H1 (cell line): ENCODE results near the gene SLC30A7. TPM values are rescaled to one million over a fixed set of nuclear protein-coding genes. Genes with fewer than 3 reads are reported as not detected.

Experiments
- CTCF ChIA-PET: fragments of 300-600 bp; sonication (Branson Sonifier 250); formaldehyde crosslinking; loops from one replicate; lab custom pipeline; 2021; ENCODE audit not compliant: partially characterized antibody; lab: Charles Lee
- POLR2A ChIA-PET: fragments of 300-600 bp; sonication (Branson Sonifier 250); formaldehyde crosslinking; loops from one replicate; lab custom pipeline; 2021; ENCODE audit warnings: inconsistent platforms; ENCODE audit not compliant: partially characterized antibody; lab: Charles Lee
- DNase-seq, 2 experiments: peaks; one replicate each; pipeline versions ENCODE4 v3.0.0 to v3.0.0-alpha.2; 2010 to 2022; ENCODE audit warnings: low spot score in 2 of 2, low read depth in 1 of 2, mixed read lengths in 1 of 2
- FAIRE-seq: peaks from 2 replicates; lab custom pipeline; 2011; peaks lifted over from hg19 to GRCh38; lab: Jason Lieb, UNC
- H2AFZ ChIP-seq: 2 replicates; pipeline ENCODE4 v1.8.1; 2012; ENCODE audit warnings: low read length, inconsistent platforms
- H2AK5ac ChIP-seq: 2 replicates; pipeline ENCODE4 v1.6.1; 2013; ENCODE audit warnings: low read depth, low read length
- H2BK120ac ChIP-seq: replicated peaks from 2 replicates; pipeline ENCODE3; 2013; ENCODE audit warnings: low read depth, low read length, inconsistent platforms
- H2BK12ac ChIP-seq: 2 replicates; pipeline ENCODE4 v1.6.1; 2013; ENCODE audit warnings: low read depth, low read length
- H2BK15ac ChIP-seq: 2 replicates; pipeline ENCODE4 v1.6.1; 2013; ENCODE audit warnings: low read length
- H2BK20ac ChIP-seq: 2 replicates; pipeline ENCODE4 v1.6.1; 2013; ENCODE audit warnings: low read length
- H2BK5ac ChIP-seq: 2 replicates; pipeline ENCODE4 v1.6.1; 2013; ENCODE audit warnings: low read depth, low read length
- H3K14ac ChIP-seq: 2 replicates; pipeline ENCODE4 v1.6.1; 2013; ENCODE audit warnings: inconsistent platforms; ENCODE audit not compliant: insufficient read length
- H3K18ac ChIP-seq: 2 replicates; pipeline ENCODE4 v1.6.1; 2013; ENCODE audit warnings: low read length; ENCODE audit errors: extremely low read depth
- H3K23ac ChIP-seq: 2 replicates; pipeline ENCODE4 v1.6.1; 2013; ENCODE audit warnings: inconsistent platforms; ENCODE audit not compliant: insufficient read length
- H3K23me2 ChIP-seq: 2 replicates; pipeline ENCODE4 v1.6.1; 2013; ENCODE audit warnings: low read depth, low read length
- H3K27ac ChIP-seq: 2 replicates; pipeline ENCODE4 v1.6.1; 2011; ENCODE audit warnings: low read depth, low read length, inconsistent platforms
- H3K27me3 ChIP-seq, 4 experiments: replicated peaks in 1 of 4; 1 replicate in 1 of 4; 2 replicates in 3 of 4; pipeline versions ENCODE4 v1.6.1 to v1.8.1; 2011 to 2013; ENCODE audit warnings: low read length in 3 of 4, mild to moderate bottlenecking in 3 of 4, inconsistent platforms in 2 of 4, mixed read lengths in 2 of 4, moderate library complexity in 1 of 4; ENCODE audit not compliant: control insufficient read depth in 3 of 4, insufficient read depth in 3 of 4; ENCODE audit errors: extremely low read depth in 1 of 4
- H3K36me3 ChIP-seq, 4 experiments: 2 replicates each; pipeline versions ENCODE4 v1.6.1 to v1.8.1; 2011 to 2013; ENCODE audit warnings: mild to moderate bottlenecking in 4 of 4, low read length in 3 of 4, moderate library complexity in 2 of 4, control low read depth in 1 of 4, inconsistent platforms in 1 of 4; ENCODE audit not compliant: insufficient read depth in 4 of 4, control insufficient read depth in 2 of 4
- H3K4ac ChIP-seq: replicated peaks from 2 replicates; pipeline ENCODE3; 2013; ENCODE audit warnings: low read length, low read depth, mixed read lengths, inconsistent platforms; ENCODE audit not compliant: insufficient read length
- H3K4me1 ChIP-seq, 4 experiments: replicated peaks in 1 of 4; 1 replicate in 1 of 4; 2 replicates in 3 of 4; pipeline versions ENCODE4 v1.6.1 to v1.8.1; 2011 to 2013; ENCODE audit warnings: low read length in 3 of 4, inconsistent platforms in 2 of 4, mixed read lengths in 1 of 4; ENCODE audit not compliant: insufficient read depth in 4 of 4, control insufficient read depth in 3 of 4
- H3K4me2 ChIP-seq, 2 experiments: 2 replicates each; pipeline versions ENCODE4 v1.6.1 to v1.8.1; 2011 to 2013; ENCODE audit warnings: low read depth in 2 of 2, low read length in 2 of 2, control low read depth in 1 of 2, inconsistent platforms in 1 of 2, mild to moderate bottlenecking in 1 of 2; ENCODE audit not compliant: insufficient read depth in 1 of 2
- H3K4me3 ChIP-seq, 4 experiments: fragments of 200-600, 300-600 bp in 1 of 4; sonication (generic), shearing (Covaris generic), sonication (Bioruptor Twin) in 1 of 4; 2 replicates each; pipeline versions ENCODE4 v1.5.1 to v1.8.1; 2011 to 2016; ENCODE audit warnings: low read length in 4 of 4, low read depth in 3 of 4, control low read depth in 2 of 4, inconsistent platforms in 2 of 4, mild to moderate bottlenecking in 2 of 4, mixed read lengths in 1 of 4, moderate library complexity in 1 of 4; ENCODE audit not compliant: insufficient read depth in 2 of 4; ENCODE audit errors: extremely low read depth in 1 of 4
- H3K56ac ChIP-seq: replicated peaks from 2 replicates; pipeline ENCODE3; 2013; ENCODE audit warnings: low read depth, mild to moderate bottlenecking, mixed read lengths, low read length, inconsistent platforms; ENCODE audit not compliant: insufficient read length
- H3K79me1 ChIP-seq: 2 replicates; pipeline ENCODE4 v1.6.1; 2013; ENCODE audit warnings: low read depth, low read length, control low read depth
- H3K79me2 ChIP-seq, 2 experiments: 2 replicates each; pipeline versions ENCODE4 v1.6.1 to v1.8.1; 2012 to 2013; ENCODE audit warnings: low read length in 2 of 2, mild to moderate bottlenecking in 2 of 2, inconsistent platforms in 1 of 2; ENCODE audit not compliant: insufficient read depth in 2 of 2, control insufficient read depth in 1 of 2
- H3K9ac ChIP-seq, 4 experiments: replicated peaks in 1 of 4; 1 replicate in 1 of 4; 2 replicates in 3 of 4; pipeline versions ENCODE4 v1.6.1 to v1.8.1; 2011 to 2013; ENCODE audit warnings: low read depth in 3 of 4, low read length in 3 of 4, control low read depth in 2 of 4, mild to moderate bottlenecking in 2 of 4, moderate library complexity in 2 of 4, inconsistent platforms in 1 of 4; ENCODE audit errors: extremely low read depth in 1 of 4
- H3K9me3 ChIP-seq, 2 experiments: 2 replicates each; pipeline versions ENCODE4 v1.6.1 to v1.8.1; 2012 to 2013; ENCODE audit warnings: mild to moderate bottlenecking in 2 of 2, moderate library complexity in 2 of 2, control low read depth in 1 of 2, inconsistent platforms in 1 of 2, low read depth in 1 of 2, low read length in 1 of 2, mixed read lengths in 1 of 2; ENCODE audit not compliant: insufficient read depth in 2 of 2
- H4K20me1 ChIP-seq, 2 experiments: replicated peaks in 1 of 2; 2 replicates each; pipeline versions ENCODE3 to v1.8.1; 2011 to 2013; ENCODE audit warnings: inconsistent platforms in 2 of 2, low read length in 2 of 2, mild to moderate bottlenecking in 1 of 2; ENCODE audit not compliant: insufficient read depth in 2 of 2, control insufficient read depth in 1 of 2
- H4K5ac ChIP-seq: 2 replicates; pipeline ENCODE4 v1.6.1; 2013; ENCODE audit warnings: low read length, low read depth, mixed read lengths, inconsistent platforms; ENCODE audit not compliant: insufficient read length
- H4K8ac ChIP-seq: 2 replicates; pipeline ENCODE4 v1.8.0; 2013; ENCODE audit warnings: mild to moderate bottlenecking, moderate library complexity, low read length, inconsistent platforms; ENCODE audit not compliant: insufficient read depth; ENCODE audit errors: extremely low read depth
- H4K91ac ChIP-seq: replicated peaks from 2 replicates; pipeline ENCODE3; 2013; ENCODE audit warnings: low read length, mixed read lengths, inconsistent platforms; ENCODE audit not compliant: insufficient read length
- ATF2 ChIP-seq: IDR thresholded peaks from 2 replicates; pipeline ENCODE4 v1.6.1; 2012; ENCODE audit warnings: low read length, inconsistent platforms
- BCL11A ChIP-seq, 2 experiments: IDR thresholded peaks; one replicate each; pipeline ENCODE4 v1.6.1; 2011; ENCODE audit warnings: low read depth in 2 of 2, low read length in 2 of 2, mild to moderate bottlenecking in 2 of 2
- CHD1 ChIP-seq: IDR thresholded peaks from 2 replicates; pipeline ENCODE4 v1.6.1; 2012; ENCODE audit warnings: low read depth, low read length, improper control_type of control experiment
- KDM5A ChIP-seq: fragments of 200-600 bp; IDR thresholded peaks from 2 replicates; pipeline ENCODE4 v1.7.1; 2012; ENCODE audit warnings: mild to moderate bottlenecking, low read length, inconsistent platforms, mixed read lengths
- POLR2A ChIP-seq, 2 experiments: IDR thresholded peaks; 1 replicate in 1 of 2; 2 replicates in 1 of 2; pipeline ENCODE4 v1.6.1; 2011; ENCODE audit warnings: low read depth in 2 of 2, low read length in 2 of 2, mild to moderate bottlenecking in 2 of 2; ENCODE audit errors: control extremely low read depth in 1 of 2
- POU5F1 ChIP-seq: IDR thresholded peaks from 2 replicates; pipeline ENCODE4 v1.6.1; 2011; ENCODE audit warnings: low read depth, mild to moderate bottlenecking, low read length, moderate library complexity
- RAD21 ChIP-seq, 2 experiments: IDR thresholded peaks in 1 of 2; conservative IDR thresholded peaks in 1 of 2; 2 replicates each; pipeline ENCODE4 v1.6.1; 2011; ENCODE audit warnings: low read depth in 2 of 2, low read length in 2 of 2, improper control_type of control experiment in 1 of 2, inconsistent platforms in 1 of 2, mild to moderate bottlenecking in 1 of 2, moderate library complexity in 1 of 2
- RXRA ChIP-seq: IDR thresholded peaks from 2 replicates; pipeline ENCODE4 v1.6.1; 2011; ENCODE audit warnings: low read depth, mild to moderate bottlenecking, low read length, moderate library complexity; ENCODE audit not compliant: insufficient read depth
- SP2 ChIP-seq: IDR thresholded peaks from 2 replicates; pipeline ENCODE4 v1.6.1; 2012; ENCODE audit warnings: mild to moderate bottlenecking, low read length, inconsistent platforms
- TAF1 ChIP-seq: IDR thresholded peaks from 2 replicates; pipeline ENCODE4 v1.6.1; 2011; ENCODE audit warnings: mild to moderate bottlenecking, low read depth, low read length
- YY1 ChIP-seq: IDR thresholded peaks from 2 replicates; pipeline ENCODE4 v1.6.1; 2011; ENCODE audit warnings: low read depth, mild to moderate bottlenecking, low read length
- ZNF274 ChIP-seq: IDR thresholded peaks from 2 replicates; pipeline ENCODE4 v1.7.0; 2012; ENCODE audit warnings: low read length, borderline replicate concordance; ENCODE audit errors: extremely low read depth
- WGBS, 2 experiments: shearing (Covaris generic) in 1 of 2; methylation state at CpG; one replicate each; pipeline versions ENCODE4 v1.1.6 to v1.1.7; 2013 to 2015; ENCODE audit warnings: low lambda C conversion rate in 2 of 2, mixed read lengths in 2 of 2, inconsistent platforms in 1 of 2, low coverage in 1 of 2, missing lambda C conversion rate in 1 of 2; ENCODE audit not compliant: insufficient replicate concordance in 2 of 2, insufficient coverage in 1 of 2, insufficient read length in 1 of 2; ENCODE audit errors: extremely low coverage in 1 of 2, missing lambda C conversion rate in 1 of 2; 5-methylcytosine and 5-hydroxymethylcytosine counted together
- polyA plus RNA-seq, 7 experiments: library from polyadenylated mRNA; depleted of rRNA in 3 of 7; stranded (reverse) in 5 of 7; unstranded in 2 of 7; fragments of >200 nt in 5 of 7; fragments of 200-250 nt in 2 of 7; gene quantifications; 1 replicate in 5 of 7; 2 replicates in 1 of 7; 4 replicates in 1 of 7; pipeline versions ENCODE4 v1.2.1 to v1.2.3, GENCODE V29; 2011 to 2013; ENCODE audit warnings: missing spikeins in 2 of 7, mixed read lengths in 2 of 7
- total RNA-seq: library from RNA; stranded (reverse); fragmentation: NEBNext Ultra II Directional; extraction: Animal tissue kit (Norgen Biotek cat#: 25700); gene quantifications from 2 replicates; pipeline ENCODE4 v1.2.1, GENCODE V29; 2021

The SLC30A7 gene
- total and polyA plus RNA-seq, 2 of the 8 experiments (the other 6 are each of a cell fraction or from before 2014, with no cell fraction given), result 5.5 to 22.1 TPM

- CTCF ChIA-PET, result interaction anchor here (1.1 kb wide), 1 partner anchor 72 kb away, joined by 3 read pairs; no protein-coding TSS in a partner anchor
- FAIRE-seq, result no peak
- TF ChIP-seq BCL11A (IDR thresholded peaks at IDR 0.05; ENCODE audit: low read depth in 2 of 2, low read length in 2 of 2) (no peak), TAF1 (no peak), ATF2 (no peak), YY1 (no peak), CHD1 (no peak), POU5F1 (no peak), ZNF274 (no peak), KDM5A (no peak), SP2 (no peak), RXRA (no peak), RAD21 (IDR thresholded peaks at IDR 0.05 in 1 of 2, conservative IDR thresholded peaks at IDR 0.05 in 1 of 2; ENCODE audit: low read depth in 2 of 2, low read length in 2 of 2) (no peak), POLR2A (IDR thresholded peaks at IDR 0.05; ENCODE audit: control extremely low read depth in 1 of 2, low read depth in 2 of 2, low read length in 2 of 2) (no peak)
These were observed 93.6 kb downstream of the SLC30A7 start for GRCh38 chr1:100989306-100990077.

More at GRCh38 chr1:100989306-100990077, 93.6 kb downstream of the SLC30A7 start:
- Histone ChIP-seq H3K23me2 (no peaks in the 10 kb centered on the region), H4K5ac (no peak overlapping the region), H3K9me3 (no peaks in the 10 kb centered on the region), H4K8ac (no peak overlapping the region), H4K20me1 (no peaks in the 10 kb centered on the region), H3K79me2 (no peaks in the 10 kb centered on the region), H3K36me3 (peaks cover 0 to 26% (median 9%) of the 10 kb centered on the region in 4 experiments; a peak in 4 of 8 replicates), H3K4me3 (no peak overlapping the region), H2BK120ac (no peak overlapping the region), H3K79me1 (no peaks in the 10 kb centered on the region), H2BK15ac (no peak overlapping the region), H2BK20ac (no peak overlapping the region), H2BK12ac (no peak overlapping the region), H2AK5ac (no peak overlapping the region), H3K27me3 (no peaks in the 10 kb centered on the region), H2AFZ (no peak overlapping the region), H3K23ac (no peak overlapping the region), H3K4me1 (no peaks in the 10 kb centered on the region), H4K91ac (no peak overlapping the region), H3K18ac (no peak overlapping the region), H2BK5ac (no peak overlapping the region), H3K27ac (no peak overlapping the region), H3K4me2 (no peak overlapping the region), H3K56ac (no peak overlapping the region), H3K9ac (no peak overlapping the region), H3K14ac (no peak overlapping the region), H3K4ac (no peak overlapping the region)
- POLR2A ChIA-PET, result interaction anchor here (0.9 kb wide), 1 partner anchor 8 kb away, joined by 3 read pairs; no protein-coding TSS in a partner anchor
- no peak for DNase-seq
- 95% methylated on average over 2 of the region's 2 CpGs; no CpG with 5 or more reads in 1 of the 2 experiments for WGBS, 2 experiments
